Keratinocyte (primary cell): Measurements from ENCODE around the gene ACO2. TPM values are rescaled to one million over a fixed set of nuclear protein-coding genes. Genes with fewer than 3 reads are reported as not detected.

Source experiments
- DNase-seq: peaks from one replicate; pipeline ENCODE4 v3.0.0-alpha.2; 2011; ENCODE audit warnings: low read depth, missing footprints, low spot score
- FAIRE-seq: peaks from 2 replicates; lab custom pipeline; 2011; peaks lifted over from hg19 to GRCh38; lab: Jason Lieb, UNC
- H2AFZ ChIP-seq: 2 replicates; pipeline ENCODE4 v1.6.0; 2012; ENCODE audit warnings: low read length, control low read depth, inconsistent platforms; ENCODE audit not compliant: control insufficient read depth
- H3K27ac ChIP-seq: 2 replicates; pipeline ENCODE4 v1.5.1; 2011; ENCODE audit warnings: low read length; ENCODE audit not compliant: control insufficient read depth, insufficient read depth
- H3K27me3 ChIP-seq: 3 replicates; pipeline ENCODE4 v1.6.0; 2011; ENCODE audit warnings: low read length; ENCODE audit not compliant: control insufficient read depth, insufficient read depth; ENCODE audit errors: extremely low read depth
- H3K36me3 ChIP-seq, 2 experiments: 2 replicates in 1 of 2; 3 replicates in 1 of 2; pipeline ENCODE4 v1.5.1; 2011; ENCODE audit warnings: low read length in 2 of 2, mild to moderate bottlenecking in 1 of 2; ENCODE audit not compliant: control insufficient read depth in 2 of 2, insufficient read depth in 2 of 2; ENCODE audit errors: extremely low read depth in 1 of 2
- H3K4me1 ChIP-seq: 3 replicates; pipeline ENCODE4 v1.5.1; 2011; ENCODE audit warnings: low read length; ENCODE audit not compliant: control insufficient read depth, insufficient read depth; ENCODE audit errors: extremely low read depth
- H3K4me2 ChIP-seq: 3 replicates; pipeline ENCODE4 v1.6.0; 2011; ENCODE audit warnings: low read depth, low read length; ENCODE audit not compliant: control insufficient read depth, insufficient read depth; ENCODE audit errors: extremely low read depth
- H3K4me3 ChIP-seq, 3 experiments: fragments of 200-600 bp in 1 of 3; sonication (generic) in 1 of 3; 2 replicates in 2 of 3; 3 replicates in 1 of 3; pipeline ENCODE4 v1.5.1; 2011 to 2016; ENCODE audit warnings: low read length in 3 of 3, mild to moderate bottlenecking in 3 of 3, control low read depth in 2 of 3, inconsistent platforms in 1 of 3, low read depth in 1 of 3, mixed read lengths in 1 of 3, mixed run types in 1 of 3, moderate library complexity in 1 of 3; ENCODE audit not compliant: control insufficient read depth in 2 of 3, insufficient read depth in 2 of 3; ENCODE audit errors: extremely low read depth in 1 of 3
- H3K79me2 ChIP-seq: 2 replicates; pipeline ENCODE4 v1.6.0; 2012; ENCODE audit warnings: low read length; ENCODE audit not compliant: control insufficient read depth, insufficient read depth
- H3K9ac ChIP-seq: 3 replicates; pipeline ENCODE4 v1.6.0; 2011; ENCODE audit warnings: low read length; ENCODE audit not compliant: control insufficient read depth, insufficient read depth; ENCODE audit errors: extremely low read depth
- H3K9me1 ChIP-seq: 3 replicates; pipeline ENCODE4 v1.6.0; 2011; ENCODE audit warnings: low read length; ENCODE audit not compliant: control insufficient read depth, insufficient read depth; ENCODE audit errors: extremely low read depth
- H3K9me3 ChIP-seq: 2 replicates; pipeline ENCODE4 v1.5.1; 2012; ENCODE audit warnings: low read depth, low read length; ENCODE audit not compliant: control insufficient read depth
- H4K20me1 ChIP-seq: 3 replicates; pipeline ENCODE4 v1.6.0; 2011; ENCODE audit warnings: low read length; ENCODE audit not compliant: control insufficient read depth, insufficient read depth; ENCODE audit errors: extremely low read depth
- EZH2 ChIP-seq: IDR thresholded peaks from one replicate; pipeline ENCODE4 v1.6.1; 2012; ENCODE audit warnings: inconsistent platforms, mild to moderate bottlenecking, low read length, moderate library complexity
- dilution Hi-C: fragments of 300-500 bp; cut with MboI; formaldehyde crosslinking; loops from one replicate; pipeline ENCODE4 v1.7.0; 2020; ENCODE audit warnings: low sequenced_read_pairs; ENCODE audit not compliant: extremely low pct_ligation_motif_present
- polyA plus RNA-seq, 5 experiments: library from polyadenylated mRNA; depleted of rRNA in 3 of 5; stranded (reverse) in 3 of 5; stranded (forward) in 1 of 5; unstranded in 1 of 5; fragments of >200 nt; gene quantifications; 1 replicate in 1 of 5; 2 replicates in 3 of 5; 3 replicates in 1 of 5; pipeline versions ENCODE4 v1.2.1 to v1.2.3, GENCODE V29; 2011 to 2012; ENCODE audit warnings: missing spikeins in 2 of 5, low read depth in 1 of 5, low replicate concordance in 1 of 5
- TF ChIP-seq, protein P1 (sequence below), 3 experiments: IDR thresholded peaks in 1 of 3; conservative IDR thresholded peaks in 1 of 3; optimal IDR thresholded peaks in 1 of 3; 2 replicates in 2 of 3; 3 replicates in 1 of 3; pipeline versions ENCODE3 to v1.5.1; 2011; ENCODE audit warnings: low read length in 3 of 3, mild to moderate bottlenecking in 3 of 3, moderate library complexity in 2 of 3, control low read depth in 1 of 3, inconsistent platforms in 1 of 3; ENCODE audit not compliant: insufficient read depth in 2 of 3; ENCODE audit errors: extremely low read depth in 1 of 3

Gene ACO2
- polyA plus RNA-seq, 1 donor (not counting 4 experiments of a cell fraction or from before 2014, with no cell fraction given), result 37.2 TPM

DNA sequence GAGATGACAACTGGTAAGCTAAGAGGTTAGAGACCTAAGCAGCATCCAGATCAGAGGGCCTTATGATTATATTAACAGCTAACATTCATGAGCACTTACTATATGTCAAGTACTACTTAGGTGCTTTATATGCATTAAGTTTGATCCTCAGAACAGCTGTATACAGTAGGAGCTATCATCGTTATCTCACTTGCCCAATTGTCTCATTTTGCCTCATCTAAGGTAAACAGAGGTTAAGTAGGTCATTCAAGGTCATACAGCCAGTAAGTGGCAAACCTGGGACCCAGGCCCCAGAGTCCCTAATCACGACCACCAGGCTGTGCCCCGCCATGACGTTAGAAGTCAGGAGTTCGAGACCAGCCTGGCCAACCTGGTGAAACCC is 79.9 kb downstream of the ACO2 start:
- no peak overlapping the region for H3K4me3 ChIP-seq
- no peak overlapping the region for H2AFZ ChIP-seq
- H3K27ac ChIP-seq, result no peak overlapping the region
- H3K4me1 ChIP-seq, result no peaks in the 10 kb centered on the region
- H3K27me3 ChIP-seq, result peaks cover 6% of the 10 kb centered on the region
- no peaks in the 10 kb centered on the region for H3K9me1 ChIP-seq
- DNase-seq, result no peak
- H3K9ac ChIP-seq, result no peak overlapping the region
- TF ChIP-seq, protein P1, sequence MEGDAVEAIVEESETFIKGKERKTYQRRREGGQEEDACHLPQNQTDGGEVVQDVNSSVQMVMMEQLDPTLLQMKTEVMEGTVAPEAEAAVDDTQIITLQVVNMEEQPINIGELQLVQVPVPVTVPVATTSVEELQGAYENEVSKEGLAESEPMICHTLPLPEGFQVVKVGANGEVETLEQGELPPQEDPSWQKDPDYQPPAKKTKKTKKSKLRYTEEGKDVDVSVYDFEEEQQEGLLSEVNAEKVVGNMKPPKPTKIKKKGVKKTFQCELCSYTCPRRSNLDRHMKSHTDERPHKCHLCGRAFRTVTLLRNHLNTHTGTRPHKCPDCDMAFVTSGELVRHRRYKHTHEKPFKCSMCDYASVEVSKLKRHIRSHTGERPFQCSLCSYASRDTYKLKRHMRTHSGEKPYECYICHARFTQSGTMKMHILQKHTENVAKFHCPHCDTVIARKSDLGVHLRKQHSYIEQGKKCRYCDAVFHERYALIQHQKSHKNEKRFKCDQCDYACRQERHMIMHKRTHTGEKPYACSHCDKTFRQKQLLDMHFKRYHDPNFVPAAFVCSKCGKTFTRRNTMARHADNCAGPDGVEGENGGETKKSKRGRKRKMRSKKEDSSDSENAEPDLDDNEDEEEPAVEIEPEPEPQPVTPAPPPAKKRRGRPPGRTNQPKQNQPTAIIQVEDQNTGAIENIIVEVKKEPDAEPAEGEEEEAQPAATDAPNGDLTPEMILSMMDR (optimal IDR thresholded peaks at IDR 0.05 in 1 of 3, IDR thresholded peaks at IDR 0.05 in 1 of 3, conservative IDR thresholded peaks at IDR 0.05 in 1 of 3; ENCODE audit: extremely low read depth in 1 of 3, insufficient read depth in 2 of 3, low read length in 3 of 3), result no peak
- no peak for TF ChIP-seq EZH2
- dilution Hi-C loops, result no loop called here
- FAIRE-seq, result no peak
- H3K4me2 ChIP-seq, result no peak overlapping the region
- no peaks in the 10 kb centered on the region for H4K20me1 ChIP-seq
- H3K79me2 ChIP-seq, result peaks cover 5% of the 10 kb centered on the region
- no peaks in the 10 kb centered on the region for H3K36me3 ChIP-seq
- no peaks in the 10 kb centered on the region for H3K9me3 ChIP-seq

DNA sequence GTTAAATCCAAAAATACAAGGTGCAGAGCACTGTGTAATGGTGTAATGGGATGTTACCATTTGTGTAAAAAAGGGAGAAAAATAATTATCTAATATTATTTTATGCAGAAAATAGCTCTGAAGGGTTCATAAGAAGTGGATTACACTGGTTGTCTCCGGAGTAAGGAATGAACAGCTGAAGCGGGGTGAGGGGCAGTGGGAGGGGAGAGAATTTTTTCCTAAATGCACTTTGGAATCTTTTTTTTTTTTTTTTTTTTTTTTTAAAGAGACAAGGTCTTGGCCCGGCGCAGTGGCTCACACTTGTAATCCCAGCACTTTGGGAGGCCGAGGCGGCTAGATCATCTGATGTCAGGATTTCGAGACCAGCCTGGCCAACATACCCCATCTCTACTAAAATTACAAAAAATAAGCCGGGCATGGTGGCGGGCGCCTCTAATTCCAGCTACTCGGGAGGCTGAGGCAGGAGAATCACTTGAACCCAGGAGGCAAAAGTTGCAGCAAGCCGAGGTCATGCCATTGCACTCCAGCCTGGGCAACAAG is 82.1 kb downstream of the ACO2 start:
- no peaks in the 10 kb centered on the region for H3K36me3 ChIP-seq
- H4K20me1 ChIP-seq, result no peaks in the 10 kb centered on the region
- FAIRE-seq (no peak), DNase-seq (no peak)
- H3K27ac ChIP-seq, result no peak overlapping the region
- H3K9me1 ChIP-seq, result no peaks in the 10 kb centered on the region
- no peak overlapping the region for H3K4me2 ChIP-seq
- H3K4me3 ChIP-seq, result no peak overlapping the region
- peaks cover 6% of the 10 kb centered on the region for H3K27me3 ChIP-seq
- H3K79me2 ChIP-seq, result no peaks in the 10 kb centered on the region
- no peaks in the 10 kb centered on the region for H3K4me1 ChIP-seq
- no peak for TF ChIP-seq EZH2
- TF ChIP-seq, protein P1 (optimal IDR thresholded peaks at IDR 0.05 in 1 of 3, IDR thresholded peaks at IDR 0.05 in 1 of 3, conservative IDR thresholded peaks at IDR 0.05 in 1 of 3; ENCODE audit: extremely low read depth in 1 of 3, insufficient read depth in 2 of 3, low read length in 3 of 3), result no peak
- no peak overlapping the region for H2AFZ ChIP-seq
- dilution Hi-C loops, result no loop called here
- H3K9me3 ChIP-seq, result no peaks in the 10 kb centered on the region
- H3K9ac ChIP-seq, result no peak overlapping the region
